Measurements from ENCODE around the gene SLC15A3.

The SLC15A3 gene

DNA sequence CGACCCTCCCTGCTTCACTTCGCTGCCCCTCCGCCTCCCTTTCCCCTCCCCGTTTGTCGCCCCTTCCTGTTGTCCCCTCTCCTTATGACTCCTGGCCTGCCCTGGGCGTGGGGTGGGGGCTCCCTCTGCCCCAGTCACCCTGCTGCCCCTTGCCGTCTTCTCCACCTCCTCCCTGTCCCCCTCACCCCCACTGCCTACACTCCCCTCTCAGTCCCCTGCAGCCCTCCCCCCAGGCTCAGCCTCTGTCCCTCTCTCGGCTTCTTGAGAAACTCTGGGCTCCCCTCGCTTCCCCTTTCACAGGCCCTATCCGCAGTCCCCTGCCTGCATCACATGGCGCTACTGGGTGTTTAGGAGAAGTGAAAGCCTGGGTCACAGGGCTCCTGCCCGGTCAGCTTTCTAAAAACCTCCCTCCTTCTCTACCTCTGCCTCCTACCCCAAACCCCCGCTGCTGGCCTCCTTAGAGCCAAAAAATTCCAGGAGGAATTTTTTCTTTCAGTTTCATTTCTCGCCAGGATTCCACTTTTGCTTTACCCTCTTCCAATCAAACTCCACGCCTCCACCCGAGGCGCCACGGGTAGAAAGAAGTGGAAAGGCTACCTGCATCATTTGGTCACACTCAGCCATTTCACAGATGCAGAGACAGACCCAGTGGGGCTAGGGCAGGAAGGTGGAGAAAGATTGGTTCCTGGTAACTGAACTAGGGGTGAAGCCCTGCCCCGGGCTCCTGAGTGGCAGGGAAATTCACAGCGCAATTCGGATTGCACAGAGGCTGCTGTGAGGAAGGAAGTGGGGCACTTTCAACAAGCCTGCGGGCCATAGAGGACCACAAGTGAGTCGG, at the start of gene SLC15A3:
TSS of gene SLC15A3 (minus strand) at position 273 of the 838 bp plus-strand sequence. CDS start 625 bp downstream, outside the sequence.
- no peak for DNase-seq

DNA sequence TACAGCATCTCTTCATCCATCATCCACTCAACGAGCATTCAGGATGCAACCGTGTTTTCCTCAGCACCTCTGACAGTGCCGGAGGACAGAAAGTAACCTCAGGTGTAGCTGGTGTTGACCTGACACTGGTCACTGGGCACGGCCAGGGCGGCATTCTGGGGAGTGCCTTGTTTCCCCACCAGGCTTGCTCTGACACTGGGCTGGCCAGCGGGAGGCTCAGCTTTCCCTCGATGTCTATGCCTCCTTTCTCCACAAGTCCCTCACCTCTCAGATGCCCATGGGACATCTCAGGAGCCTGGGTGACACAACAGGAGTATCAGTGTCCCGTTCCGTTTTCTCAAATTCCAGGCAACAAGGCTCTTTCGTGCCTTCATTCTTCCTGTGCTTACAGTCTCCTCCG, 48.5 kb upstream of the SLC15A3 start:
- no peak for DNase-seq

DNA sequence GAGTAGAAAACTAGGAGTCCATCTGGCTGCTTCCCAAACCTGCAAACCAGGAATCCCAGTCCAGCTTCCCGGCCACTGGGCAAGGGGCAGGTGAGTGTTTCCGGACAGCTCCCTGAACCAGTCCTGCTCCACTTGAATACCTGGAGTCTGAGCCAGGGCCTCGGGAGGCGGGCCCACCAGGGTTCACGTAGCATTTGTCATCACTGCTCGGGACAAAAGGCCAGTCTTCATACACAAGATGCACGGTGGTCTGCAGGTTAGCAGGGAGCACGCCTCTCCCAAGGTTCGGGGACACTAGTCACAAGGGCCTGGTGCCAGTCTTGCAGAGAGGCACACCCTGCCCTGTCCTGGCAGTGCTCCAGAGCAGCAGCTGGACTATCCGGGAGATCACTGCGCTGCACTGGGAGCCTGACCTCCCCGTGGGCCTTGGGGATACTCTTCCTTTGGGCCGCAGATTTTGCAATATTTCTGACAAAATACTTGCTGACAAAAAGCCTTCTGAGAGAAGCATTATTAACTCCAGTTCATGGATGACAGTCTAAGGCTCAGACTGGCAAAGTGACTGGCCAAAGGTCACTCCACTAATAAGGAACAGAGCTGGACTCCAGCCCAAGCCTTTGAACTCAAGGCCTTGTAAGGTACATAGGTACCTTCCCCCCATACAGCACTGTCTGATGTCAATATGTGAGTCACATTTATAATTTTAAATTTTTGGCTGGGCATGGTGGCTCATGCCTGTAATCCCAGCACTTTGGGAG, 44.6 kb upstream of the SLC15A3 start:
- no peak for DNase-seq

DNA sequence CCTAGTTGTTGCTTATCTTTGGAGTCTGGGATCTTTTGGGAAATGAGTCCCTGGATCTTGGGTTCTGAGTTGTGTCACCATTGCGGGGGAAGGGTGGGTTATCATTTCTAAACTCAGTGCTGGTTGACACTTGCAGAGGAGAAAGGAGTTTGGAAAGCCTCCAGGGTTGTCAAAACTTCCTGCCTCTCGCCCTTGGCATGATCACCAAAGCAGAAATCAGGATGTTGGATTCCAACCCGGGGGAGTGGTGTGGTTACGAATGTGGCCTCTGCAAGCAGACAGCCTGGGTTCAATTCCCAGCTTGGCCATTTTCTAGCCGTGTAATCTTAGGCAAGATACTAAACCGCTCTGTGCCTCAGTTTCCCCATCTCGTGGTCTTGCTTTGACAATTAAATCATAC, 43.8 kb upstream of the SLC15A3 start:
- DNase-seq = no peak

DNA sequence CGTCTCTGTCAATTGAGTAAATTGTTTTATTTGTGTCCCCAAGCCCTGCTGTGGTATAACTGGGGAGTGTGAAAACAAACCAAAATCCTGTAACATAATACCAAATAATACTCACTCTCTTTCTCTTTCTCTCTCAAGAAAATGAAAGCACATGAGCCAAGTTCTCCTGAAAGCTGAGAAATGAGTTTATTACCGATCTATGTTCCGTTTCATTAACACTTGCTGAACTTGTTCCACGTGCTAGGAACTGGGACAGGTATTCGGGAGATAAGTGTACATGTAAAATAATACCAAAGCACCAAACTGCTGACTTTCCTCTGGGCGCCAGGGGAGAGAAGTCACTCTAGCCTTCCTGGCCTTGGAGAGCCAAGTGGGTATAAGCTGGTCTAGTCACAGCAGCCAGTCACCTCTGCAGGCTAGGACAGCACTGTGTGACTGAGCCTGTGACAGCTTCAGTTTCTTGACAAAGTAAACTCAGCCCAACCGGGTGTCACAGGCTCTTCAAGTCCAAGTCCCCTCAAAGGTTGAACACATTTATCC, 42.6 kb upstream of the SLC15A3 start:
- DNase-seq = no peak

DNA sequence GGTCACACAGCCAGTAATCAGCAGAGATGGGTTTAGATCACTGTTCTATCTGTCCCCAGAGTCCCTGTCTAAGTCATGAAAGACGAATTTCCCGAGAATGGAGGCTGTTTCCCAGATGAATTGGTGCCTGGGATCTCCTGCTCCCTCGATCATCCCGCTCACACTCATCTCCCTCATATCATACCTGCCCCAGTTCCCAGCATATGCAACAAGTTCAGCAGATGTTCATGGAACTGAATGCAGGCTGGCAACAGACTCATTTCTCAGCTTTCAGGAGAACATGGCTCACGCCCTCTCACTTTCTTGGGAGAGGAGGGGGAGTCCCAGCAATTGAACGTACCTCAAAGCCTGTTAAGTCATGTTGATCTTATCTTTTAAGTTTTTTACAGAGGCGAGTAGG, 41.6 kb upstream of the SLC15A3 start:
- DNase-seq = no peak

DNA sequence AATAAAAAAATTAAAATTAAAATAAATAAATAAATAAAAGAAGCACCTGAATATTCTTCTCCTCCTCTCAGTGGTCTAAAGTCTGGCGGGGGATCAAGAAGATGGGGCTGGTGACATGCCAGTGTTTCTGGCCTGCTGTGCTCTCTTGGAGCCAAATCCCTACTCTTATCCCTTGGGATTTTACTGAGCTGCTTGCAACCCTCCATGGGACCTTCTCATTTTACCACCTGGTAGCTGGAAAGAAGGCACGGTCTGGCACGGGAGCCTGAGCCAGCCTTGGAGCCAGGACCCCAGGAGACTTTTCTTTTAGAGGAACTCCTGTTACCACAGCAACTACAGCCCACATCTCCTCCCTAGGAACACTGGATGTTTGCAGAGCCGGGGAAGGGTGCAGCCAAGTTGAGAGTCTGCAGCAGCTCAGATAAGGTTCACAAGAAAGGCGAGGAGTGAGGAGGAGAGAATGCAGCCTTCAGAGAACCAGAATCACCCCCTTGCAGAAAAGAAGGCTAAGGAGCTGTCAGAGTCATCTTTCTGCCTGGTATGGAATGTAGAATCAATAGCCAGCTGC, 41.0 kb upstream of the SLC15A3 start:
- DNase-seq = no peak

DNA sequence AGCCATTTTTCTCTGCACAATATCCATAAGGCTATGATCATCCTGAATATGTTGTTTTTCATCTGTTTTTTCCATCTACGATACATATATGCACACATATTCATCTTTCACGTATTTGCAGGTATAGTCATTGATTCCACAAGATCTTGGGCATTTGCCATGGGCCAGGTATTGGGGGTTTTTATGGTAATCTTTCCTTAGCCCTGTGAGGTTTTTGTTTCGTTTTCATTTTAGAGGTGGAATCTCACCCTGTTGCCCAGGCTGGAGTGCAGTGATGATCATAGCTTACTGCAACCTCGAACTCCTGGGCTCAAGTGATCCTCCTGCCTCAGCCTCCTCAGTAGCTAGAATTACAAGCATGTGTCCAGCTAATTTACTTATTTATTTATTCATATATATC, 39.5 kb upstream of the SLC15A3 start:
- DNase-seq = no peak

DNA sequence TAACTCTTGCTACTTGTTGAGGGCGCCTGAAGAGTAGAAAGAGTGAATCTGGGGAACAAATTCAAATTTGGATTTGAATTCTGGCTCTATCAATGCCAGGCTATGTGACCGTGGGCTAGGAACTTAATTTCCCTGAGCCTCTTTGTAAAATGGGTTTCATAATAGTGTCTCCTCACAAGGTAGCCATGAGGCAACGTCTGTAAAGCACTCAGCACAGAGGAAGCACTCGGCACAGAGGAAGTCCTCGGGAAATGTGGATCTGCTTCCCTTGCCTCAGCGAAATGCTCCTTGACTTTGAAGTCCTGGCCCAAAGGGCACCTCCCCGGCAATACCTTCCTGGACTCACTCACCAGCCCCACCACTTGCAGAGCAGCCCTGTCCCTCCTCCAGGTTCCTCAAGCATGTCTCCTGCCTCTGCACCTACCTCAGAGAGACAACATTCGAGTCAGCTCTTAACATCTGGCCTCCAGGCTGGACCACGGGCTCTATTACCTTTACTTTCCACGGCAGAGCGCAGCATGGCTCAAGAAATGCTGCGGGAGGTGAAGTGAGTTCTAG, 37.2 kb upstream of the SLC15A3 start:
- no peak for DNase-seq

DNA sequence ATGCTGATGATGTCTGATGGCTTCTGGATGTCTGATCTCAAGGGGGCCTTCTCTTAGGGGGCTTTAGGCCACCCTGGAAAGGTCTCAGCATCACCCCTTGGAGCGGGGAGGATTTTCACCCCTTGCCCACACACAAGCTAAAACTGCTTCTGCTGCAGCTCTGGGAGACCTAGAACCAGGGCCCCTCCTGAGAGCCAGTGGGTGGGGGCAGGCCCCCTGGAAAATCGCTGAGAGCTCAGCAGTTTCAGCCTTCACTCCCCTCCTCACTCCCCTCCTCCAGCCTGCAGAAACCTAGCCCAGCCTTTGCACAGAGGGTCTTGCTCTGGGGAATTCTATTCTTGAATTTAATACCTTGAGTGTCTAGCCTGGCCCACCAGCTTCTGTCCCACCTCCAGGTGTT, 36.7 kb upstream of the SLC15A3 start:
- no peak for DNase-seq

DNA sequence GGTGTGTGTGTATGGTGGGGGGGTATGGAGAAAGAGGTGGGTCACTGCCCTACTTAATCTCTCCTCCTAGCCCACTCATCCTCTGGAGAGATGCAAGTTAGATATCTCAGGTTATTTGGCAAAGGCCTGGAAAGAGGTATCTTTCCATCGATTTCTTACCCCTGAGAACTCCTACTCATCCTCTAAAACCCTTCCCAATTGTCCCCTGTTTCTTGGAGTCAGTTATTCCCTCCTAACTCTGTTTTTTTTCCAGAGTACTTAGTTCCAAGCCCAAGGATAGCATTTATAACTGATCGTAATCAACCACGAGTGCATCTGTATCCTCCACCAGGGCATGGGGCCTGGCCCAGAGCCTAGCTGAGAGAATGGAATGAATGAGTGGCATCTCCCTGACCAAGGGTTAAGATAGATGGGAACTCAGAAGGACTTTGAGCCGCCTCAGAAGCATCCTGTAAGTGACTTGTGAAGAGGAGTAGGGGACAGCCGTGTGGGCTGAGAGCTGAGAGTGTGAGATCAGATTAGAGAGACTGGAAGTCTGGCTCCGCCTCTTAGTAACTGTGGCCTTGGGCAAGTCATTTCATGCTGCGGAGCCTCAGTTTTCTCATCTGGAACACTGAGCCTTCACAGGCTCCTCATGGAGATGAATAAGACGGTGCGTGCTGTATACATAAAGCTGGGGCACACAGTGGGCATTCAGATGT, 35.8 kb upstream of the SLC15A3 start:
- no peak for DNase-seq

DNA sequence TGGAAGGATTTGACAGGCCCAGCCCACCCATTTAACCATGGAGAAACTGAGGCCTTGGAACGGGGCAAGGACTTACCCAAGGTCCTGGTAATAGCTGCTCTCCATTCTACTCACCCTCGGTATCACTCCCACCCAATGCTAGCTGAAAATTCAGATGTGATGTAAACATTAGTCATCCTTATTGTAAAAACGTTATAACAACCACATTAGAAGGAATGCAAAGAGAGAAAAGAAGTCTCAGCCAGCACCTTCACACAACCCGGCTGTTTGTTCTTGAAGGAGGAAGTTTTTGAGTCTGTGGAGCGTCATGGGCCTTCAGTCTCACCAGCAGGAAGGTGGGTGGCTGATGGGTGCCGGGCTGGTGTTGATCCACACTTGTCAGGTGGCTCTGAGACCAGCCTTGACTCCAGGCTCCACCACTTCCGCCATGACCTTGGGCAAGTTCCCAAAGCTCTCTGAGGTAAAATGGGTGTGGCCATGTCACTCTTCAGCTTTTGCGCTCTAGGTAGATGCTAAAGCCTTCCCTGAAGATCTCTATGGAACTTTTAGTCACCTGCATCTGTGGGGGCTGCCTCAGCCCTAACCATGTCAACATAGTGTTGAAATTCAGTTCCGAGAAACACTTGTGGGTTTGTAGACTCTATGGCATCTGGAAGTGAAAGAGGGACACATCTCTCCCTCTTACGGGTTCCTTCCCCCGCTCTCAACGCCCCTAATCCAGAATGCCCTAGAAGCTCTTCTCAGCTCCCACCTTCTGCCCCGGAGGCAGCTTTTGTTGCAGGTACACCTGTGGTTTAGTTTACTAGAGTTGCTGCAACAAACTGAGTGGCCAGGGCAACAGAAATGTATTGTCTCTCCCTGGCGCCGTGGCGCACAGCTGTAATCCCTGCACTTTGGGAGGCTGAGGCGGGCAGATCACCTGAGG, 34.3 kb upstream of the SLC15A3 start:
- no peak for DNase-seq

DNA sequence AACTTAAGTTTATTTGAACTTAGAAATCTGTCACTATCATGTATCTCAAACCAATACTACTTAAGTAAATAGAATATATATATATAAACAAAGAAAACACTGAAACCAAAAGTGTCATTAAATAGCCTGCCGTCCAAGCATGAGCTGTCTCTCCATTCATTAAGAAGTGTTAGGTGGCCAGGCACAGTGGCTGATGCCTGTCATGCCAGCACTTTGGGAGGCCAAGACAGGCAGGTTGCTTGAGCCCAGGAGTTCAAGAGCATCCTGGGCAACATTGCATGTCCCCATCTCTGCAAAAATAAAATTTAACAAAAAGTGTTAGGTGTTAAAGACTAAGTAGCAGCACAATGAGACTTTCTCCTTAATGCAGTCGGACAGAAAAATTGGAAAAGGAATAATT, 33.5 kb upstream of the SLC15A3 start:
- DNase-seq = no peak

DNA sequence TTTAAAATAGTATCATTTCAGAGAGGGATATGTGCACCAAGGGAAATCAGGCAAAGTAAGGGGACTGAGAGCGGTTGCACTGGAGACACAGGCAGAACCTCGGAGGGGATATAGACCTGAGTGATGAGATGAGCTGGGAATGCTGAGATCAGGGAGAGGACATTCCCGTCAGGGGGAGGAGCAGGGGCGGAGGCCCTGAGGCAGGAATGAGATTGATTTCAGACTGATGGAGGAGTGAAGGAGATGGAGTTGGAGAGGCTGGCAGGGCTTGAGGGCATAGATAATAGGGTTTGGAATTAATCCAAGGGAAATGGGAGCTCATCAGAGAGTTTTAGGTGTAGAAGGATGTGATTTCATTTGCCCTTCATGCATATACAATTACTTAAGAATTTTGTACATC, 32.7 kb upstream of the SLC15A3 start:
- no peak for DNase-seq

DNA sequence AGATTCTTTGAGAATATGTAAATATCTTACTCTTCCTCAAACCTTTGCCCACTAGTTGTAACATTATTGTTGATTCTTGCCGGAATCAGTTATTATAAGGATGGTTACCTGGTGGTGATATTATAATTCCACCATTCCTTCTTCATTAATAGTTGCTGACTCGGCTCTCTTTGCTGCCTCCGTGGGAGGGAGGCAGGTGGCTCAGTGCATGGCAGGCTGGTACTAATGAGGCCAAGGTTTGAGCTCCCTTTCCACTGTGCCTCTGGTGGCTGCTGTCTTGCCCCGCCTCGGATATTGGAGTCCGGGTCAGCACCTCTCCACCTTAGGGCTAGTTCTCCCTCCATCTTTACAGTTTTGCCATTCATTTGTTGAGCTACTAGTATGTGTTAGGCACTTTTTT, 32.2 kb upstream of the SLC15A3 start:
- DNase-seq = no peak

DNA sequence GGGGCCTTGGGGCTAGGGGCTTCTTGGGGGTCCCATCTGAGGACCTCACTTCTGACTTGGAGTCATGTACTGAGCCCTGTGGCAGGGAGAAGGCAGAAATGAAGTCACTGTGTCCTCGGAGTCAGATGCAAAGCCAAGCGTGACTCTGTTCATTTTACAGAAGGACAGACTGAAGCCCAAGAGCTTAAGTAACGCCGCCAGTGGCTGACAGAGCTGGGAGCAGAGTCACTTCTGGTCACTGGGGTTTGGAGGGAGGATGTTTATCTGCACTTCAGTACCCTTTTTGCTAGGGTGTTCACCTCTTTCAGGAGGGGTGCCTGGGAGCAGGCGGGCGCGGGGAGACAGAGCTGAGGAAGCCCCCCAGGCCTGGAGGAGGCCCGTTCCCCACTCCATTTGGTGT, 30.2 kb upstream of the SLC15A3 start:
- DNase-seq = no peak

DNA sequence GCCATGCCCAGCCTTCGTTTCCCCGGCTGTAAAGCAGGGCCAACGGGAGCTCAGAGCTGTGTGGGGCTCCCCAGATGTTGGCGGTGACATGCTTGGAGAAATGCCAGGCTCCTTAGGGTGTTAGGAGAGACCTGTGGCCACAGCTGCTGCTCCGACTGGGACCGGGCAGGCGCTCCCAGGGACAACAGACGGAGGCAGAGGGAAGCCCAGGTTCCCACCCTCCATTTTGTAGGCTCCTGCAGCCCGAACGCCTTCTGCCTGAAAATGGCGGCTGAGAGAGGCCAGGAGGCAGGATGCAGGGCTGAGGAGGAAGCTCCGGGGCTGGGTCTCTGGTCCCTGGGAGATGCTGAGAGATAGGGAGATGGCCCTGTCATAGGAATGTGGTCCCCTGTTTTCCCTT, 29.5 kb upstream of the SLC15A3 start:
- no peak for DNase-seq

DNA sequence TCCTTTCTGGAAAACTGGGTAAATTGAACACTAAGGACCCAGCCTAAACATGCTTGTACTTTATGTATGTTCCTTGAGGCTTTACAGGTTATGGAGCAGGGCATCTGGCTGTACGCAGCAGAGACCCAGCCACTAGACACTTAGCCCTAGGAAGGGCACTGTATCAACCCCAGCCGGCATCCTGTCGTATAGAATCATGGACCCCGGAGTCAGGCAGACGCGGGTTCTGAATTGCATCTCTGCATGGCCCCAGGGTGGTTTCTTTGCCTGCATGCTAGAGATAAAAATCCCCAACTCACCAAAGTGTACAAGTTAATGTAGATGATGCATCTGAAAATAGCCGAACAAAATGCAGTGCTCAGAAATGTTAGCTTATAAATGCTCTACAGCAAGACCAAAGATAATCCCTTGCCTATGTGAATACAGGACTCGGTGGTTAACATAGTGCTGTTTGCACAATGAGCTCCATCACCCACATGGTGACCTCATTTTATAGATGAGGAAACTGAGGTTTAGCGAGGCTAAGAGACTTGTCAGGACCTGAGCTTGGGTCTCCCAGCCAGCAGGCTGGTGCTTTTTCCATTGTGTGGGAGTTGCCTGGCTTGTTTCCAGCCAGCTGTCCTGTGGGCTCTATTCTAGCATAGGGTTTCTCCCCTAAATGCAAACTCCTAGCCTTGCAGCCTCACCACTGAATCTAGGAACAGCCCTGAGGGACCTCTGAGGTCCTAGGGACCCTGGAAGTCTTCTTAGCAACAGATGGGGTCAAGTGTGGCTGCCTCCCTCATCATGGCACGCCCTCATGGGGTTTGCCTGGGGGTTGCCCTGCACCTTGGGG, 26.8 kb upstream of the SLC15A3 start:
- DNase-seq = no peak

DNA sequence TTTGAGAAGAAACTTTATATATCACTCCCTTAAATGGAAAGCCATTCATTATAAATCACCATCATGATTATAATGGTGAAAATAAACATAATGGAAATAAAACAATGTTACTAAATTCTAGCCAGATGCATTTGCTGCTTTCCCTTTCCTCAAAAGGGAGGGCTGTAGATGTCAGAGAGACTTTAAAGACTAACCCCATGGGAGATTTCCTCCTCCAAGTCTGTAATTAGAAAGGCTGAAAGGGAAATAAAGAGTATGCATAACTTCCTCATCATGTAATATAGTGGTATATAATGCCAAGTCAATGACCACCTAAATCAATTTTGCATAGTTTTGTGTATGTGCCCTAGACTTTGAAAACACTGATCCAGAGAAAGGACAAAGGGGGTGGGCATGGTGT, 25.9 kb upstream of the SLC15A3 start:
- no peak for DNase-seq

DNA sequence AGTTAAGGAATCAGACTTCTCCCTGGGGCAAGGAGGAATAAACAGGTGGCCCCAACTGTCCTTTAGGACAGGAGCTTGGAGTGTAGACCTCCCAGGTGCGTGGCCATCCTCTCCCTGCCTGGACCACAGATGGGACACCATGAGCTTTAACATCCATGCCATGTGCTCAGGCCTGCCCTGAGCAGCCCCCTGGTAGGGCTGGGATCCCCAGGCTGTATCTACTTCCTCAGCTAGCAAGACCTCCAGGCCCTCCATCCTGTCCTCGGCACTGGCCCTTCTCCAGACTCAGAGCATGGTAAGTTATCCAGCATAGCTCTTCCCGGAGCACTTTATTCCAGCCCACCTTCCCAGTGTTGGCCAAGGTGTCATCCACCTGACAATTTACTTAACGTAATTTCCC, 25.2 kb upstream of the SLC15A3 start:
- no peak for DNase-seq

DNA sequence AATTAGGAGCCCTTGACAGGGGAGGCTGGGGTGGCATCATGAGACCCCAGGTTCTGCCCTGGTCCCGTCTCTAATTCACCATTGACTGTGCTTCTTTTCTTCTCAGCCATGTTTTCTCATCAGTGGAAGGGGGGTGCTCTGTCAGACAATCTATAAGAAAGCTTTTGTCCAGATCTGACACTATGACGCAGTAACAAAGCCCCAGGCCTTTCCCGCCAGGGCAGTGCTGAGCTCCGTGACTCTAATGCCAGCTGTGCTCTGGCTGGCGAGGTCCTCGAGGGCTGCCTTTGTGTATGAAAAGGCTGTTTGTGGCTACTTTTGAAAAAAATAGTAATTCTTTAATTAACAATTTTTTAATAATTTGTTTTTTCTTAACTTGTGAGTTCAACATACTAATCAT, 22.8 kb upstream of the SLC15A3 start:
- no peak for DNase-seq
